Stimulated activated CD8-positive, alpha-beta memory T cell treated with anti-CD3 and anti-CD28 coated beads, Interleukin-7, amount 100 ng/mL, for 4 hours (primary cell): ENCODE results near the gene RELN.

Experiments used
- DNase-seq, 2 donors: peaks; one replicate each; pipeline ENCODE4 v3.0.0-alpha.2; 2020; ENCODE audit warnings: low read depth in 2 of 2

Gene RELN

GRCh38 chr7:103686064-103686463 lies 303.4 kb downstream of the RELN start:
- no peak for DNase-seq

GRCh38 chr7:103685646-103686045 lies 303.8 kb downstream of the RELN start:
- no peak for DNase-seq

GRCh38 chr7:103683348-103683747 lies 306.1 kb downstream of the RELN start:
- DNase-seq: no peak

- no peak for DNase-seq
Observed at GRCh38 chr7:103680161-103681144, 309.0 kb downstream of the RELN start.

GRCh38 chr7:103679151-103680132 lies 310.0 kb downstream of the RELN start:
- DNase-seq: no peak

- no peak for DNase-seq
Observed at GRCh38 chr7:103668279-103668941, 321.0 kb downstream of the RELN start.

- no peak for DNase-seq
Observed at GRCh38 chr7:103666326-103666725, 323.1 kb downstream of the RELN start.

GRCh38 chr7:103664577-103664976 lies 324.9 kb downstream of the RELN start:
- no peak for DNase-seq

- no peak for DNase-seq
Observed at GRCh38 chr7:103660455-103661371, 328.7 kb downstream of the RELN start.

- no peak for DNase-seq
Observed at GRCh38 chr7:103658055-103659005, 331.1 kb downstream of the RELN start.

GRCh38 chr7:103657474-103657894 lies 332.0 kb downstream of the RELN start:
- DNase-seq: no peak

GRCh38 chr7:103656221-103656620 lies 333.2 kb downstream of the RELN start:
- no peak for DNase-seq

- DNase-seq: no peak
Observed at GRCh38 chr7:103651593-103652377, 337.7 kb downstream of the RELN start.

- DNase-seq: no peak
Observed at GRCh38 chr7:103649052-103649451, 340.4 kb downstream of the RELN start.

- DNase-seq: no peak
Observed at GRCh38 chr7:103648135-103648534, 341.3 kb downstream of the RELN start.

- no peak for DNase-seq
Observed at GRCh38 chr7:103644319-103644718, 345.1 kb downstream of the RELN start.

GRCh38 chr7:103640031-103640779 lies 349.3 kb downstream of the RELN start:
- no peak for DNase-seq

GRCh38 chr7:103637726-103638125 lies 351.7 kb downstream of the RELN start:
- no peak for DNase-seq
